GM12892 (cell line): ENCODE data around the gene SHISA8.

Source experiments
- POLR2A ChIP-seq: IDR thresholded peaks from 2 replicates; pipeline ENCODE4 v1.6.1; 2011; ENCODE audit warnings: low read depth, low read length, control low read depth
- POLR2AphosphoS5 ChIP-seq: IDR thresholded peaks from 2 replicates; pipeline ENCODE4 v1.6.1; 2011; ENCODE audit warnings: low read depth, low read length, control low read depth

- TF ChIP-seq POLR2A (peak; percentile 15; the same call in 1 of the 2 replicates), POLR2AphosphoS5 (no peak)
Observed at GRCh38 chr22:41922940-41923594, 8.2 kb upstream of the SHISA8 start.
